ENCODE results near the gene PITX3. TPM values are rescaled to one million over a fixed set of nuclear protein-coding genes. Genes with fewer than 3 reads are reported as not detected.

The PITX3 gene
- total and polyA plus RNA-seq, 2 experiments from 2014 or later, result not detected

- DNase-seq, result no peak
- H3K36me3 ChIP-seq (ENCODE audit: low read depth), result peaks cover 7% of the 10 kb centered on the region; the same call in 1 of the 2 replicates
- H3K27me3 ChIP-seq (replicated peaks; ENCODE audit: insufficient read depth), result no peaks in the 10 kb centered on the region
- in situ Hi-C loops (cut with MboI), result no loop called here
- no peak overlapping the region for H3K4me2 ChIP-seq (ENCODE audit: unreplicated experiment)
- no peaks in the 10 kb centered on the region for H3K9me2 ChIP-seq (ENCODE audit: insufficient read depth)
- peaks cover 12% of the 10 kb centered on the region for H3K4me1 ChIP-seq (ENCODE audit: insufficient read depth)
- H3K4me3 ChIP-seq, result no peak overlapping the region
- no peaks in the 10 kb centered on the region for H3K9me3 ChIP-seq (ENCODE audit: low read depth)
- WGBS, 2 experiments (ENCODE audit: low coverage in 1 of 2, low lambda C conversion rate in 2 of 2, missing lambda C conversion rate in 2 of 2), result 51 to 58% methylated on average over 2 of the region's 2 CpGs
- peaks cover 11% of the 10 kb centered on the region; the same call in 1 of the 2 replicates for H3F3A ChIP-seq (ENCODE audit: insufficient read depth)
- H3K9ac ChIP-seq, result no peak overlapping the region
- H3K27ac ChIP-seq, result no peak overlapping the region
- H3K79me2 ChIP-seq (ENCODE audit: insufficient read depth), result peaks cover 97% of the 10 kb centered on the region
- no peak for TF ChIP-seq EZH2phosphoT487 (IDR thresholded peaks at IDR 0.05; ENCODE audit: insufficient read depth, low read depth)
- TF ChIP-seq EZH2 (IDR thresholded peaks at IDR 0.05; ENCODE audit: insufficient read depth, poor library complexity, severe bottlenecking), result no peak
- H2AFZ ChIP-seq, result no peak overlapping the region
- peaks cover 12% of the 10 kb centered on the region for H4K20me1 ChIP-seq (ENCODE audit: insufficient read depth)
Measured at GRCh38 chr10:102283488-102283887, 42.2 kb upstream of the PITX3 start.

- H2AFZ ChIP-seq, result no peak overlapping the region
- peak overlapping the region; percentile 50 for H3K4me3 ChIP-seq
- H3K27me3 ChIP-seq (replicated peaks; ENCODE audit: insufficient read depth), result no peaks in the 10 kb centered on the region
- no peaks in the 10 kb centered on the region for H3K9me2 ChIP-seq (ENCODE audit: insufficient read depth)
- H3K27ac ChIP-seq, result peak overlapping the region; percentile 34; the same call in 1 of the 2 replicates
- peak overlapping the region; percentile 62 for H3K4me2 ChIP-seq (ENCODE audit: unreplicated experiment)
- H3K4me1 ChIP-seq (ENCODE audit: insufficient read depth), result peaks cover 12% of the 10 kb centered on the region
- H3K9ac ChIP-seq, result peak overlapping the region; percentile 58
- peaks cover 9% of the 10 kb centered on the region; the same call in 1 of the 2 replicates for H3K36me3 ChIP-seq (ENCODE audit: low read depth)
- in situ Hi-C loops (cut with MboI), result no loop called here
- peak; percentile 16 for DNase-seq
- WGBS, 2 experiments (ENCODE audit: low coverage in 1 of 2, low lambda C conversion rate in 2 of 2, missing lambda C conversion rate in 2 of 2), result 21 to 22% methylated on average over 3 of the region's 3 CpGs
- TF ChIP-seq EZH2 (IDR thresholded peaks at IDR 0.05; ENCODE audit: insufficient read depth, poor library complexity, severe bottlenecking) (no peak), EZH2phosphoT487 (IDR thresholded peaks at IDR 0.05; ENCODE audit: insufficient read depth, low read depth) (no peak)
- peaks cover 12% of the 10 kb centered on the region for H4K20me1 ChIP-seq (ENCODE audit: insufficient read depth)
- peaks cover 11% of the 10 kb centered on the region; the same call in 1 of the 2 replicates for H3F3A ChIP-seq (ENCODE audit: insufficient read depth)
- no peaks in the 10 kb centered on the region for H3K9me3 ChIP-seq (ENCODE audit: low read depth)
- H3K79me2 ChIP-seq (ENCODE audit: insufficient read depth), result peaks cover 99% of the 10 kb centered on the region
Measured at GRCh38 chr10:102281102-102281487, 39.8 kb upstream of the PITX3 start.

- Histone ChIP-seq H3F3A (ENCODE audit: insufficient read depth) (peaks cover 11% of the 10 kb centered on the region; the same call in 1 of the 2 replicates), H2AFZ (no peak overlapping the region), H3K27ac (peak overlapping the region; percentile 34; the same call in 1 of the 2 replicates), H4K20me1 (ENCODE audit: insufficient read depth) (peaks cover 12% of the 10 kb centered on the region), H3K9me2 (ENCODE audit: insufficient read depth) (no peaks in the 10 kb centered on the region), H3K9me3 (ENCODE audit: low read depth) (no peaks in the 10 kb centered on the region), H3K4me2 (ENCODE audit: unreplicated experiment) (peak overlapping the region; percentile 62), H3K27me3 (replicated peaks; ENCODE audit: insufficient read depth) (no peaks in the 10 kb centered on the region), H3K4me3 (peak overlapping the region; percentile 50), H3K4me1 (ENCODE audit: insufficient read depth) (peaks cover 12% of the 10 kb centered on the region), H3K9ac (peak overlapping the region; percentile 58), H3K36me3 (ENCODE audit: low read depth) (peaks cover 9% of the 10 kb centered on the region; the same call in 1 of the 2 replicates), H3K79me2 (ENCODE audit: insufficient read depth) (peaks cover 99% of the 10 kb centered on the region)
- DNase-seq, result peak; percentile 15
- WGBS, 2 experiments (ENCODE audit: low coverage in 1 of 2, low lambda C conversion rate in 2 of 2, missing lambda C conversion rate in 2 of 2), result 8 to 12% methylated on average over 3 of the region's 3 CpGs
- in situ Hi-C loops (cut with MboI), result no loop called here
- TF ChIP-seq EZH2 (IDR thresholded peaks at IDR 0.05; ENCODE audit: insufficient read depth, poor library complexity, severe bottlenecking) (no peak), EZH2phosphoT487 (IDR thresholded peaks at IDR 0.05; ENCODE audit: insufficient read depth, low read depth) (no peak)
Measured at GRCh38 chr10:102280397-102281101, 39.2 kb upstream of the PITX3 start.

GRCh38 chr10:102279104-102279503 is 37.8 kb upstream of the PITX3 start:
- no peaks in the 10 kb centered on the region for H3K9me2 ChIP-seq (ENCODE audit: insufficient read depth)
- TF ChIP-seq EZH2phosphoT487 (IDR thresholded peaks at IDR 0.05; ENCODE audit: insufficient read depth, low read depth) (no peak), EZH2 (IDR thresholded peaks at IDR 0.05; ENCODE audit: insufficient read depth, poor library complexity, severe bottlenecking) (no peak)
- in situ Hi-C loops (cut with MboI), result no loop called here
- H3K79me2 ChIP-seq (ENCODE audit: insufficient read depth), result peaks cover 99% of the 10 kb centered on the region
- H3K9ac ChIP-seq, result no peak overlapping the region
- H3K4me3 ChIP-seq, result no peak overlapping the region
- no peak overlapping the region for H3K4me2 ChIP-seq (ENCODE audit: unreplicated experiment)
- peaks cover 14% of the 10 kb centered on the region for H4K20me1 ChIP-seq (ENCODE audit: insufficient read depth)
- H3K36me3 ChIP-seq (ENCODE audit: low read depth), result peaks cover 9% of the 10 kb centered on the region; the same call in 1 of the 2 replicates
- H3K4me1 ChIP-seq (ENCODE audit: insufficient read depth), result peaks cover 15% of the 10 kb centered on the region
- DNase-seq, result no peak
- no peaks in the 10 kb centered on the region for H3K9me3 ChIP-seq (ENCODE audit: low read depth)
- H3F3A ChIP-seq (ENCODE audit: insufficient read depth), result peaks cover 11% of the 10 kb centered on the region; the same call in 1 of the 2 replicates
- no peak overlapping the region for H3K27ac ChIP-seq
- H2AFZ ChIP-seq, result no peak overlapping the region
- H3K27me3 ChIP-seq (replicated peaks; ENCODE audit: insufficient read depth), result no peaks in the 10 kb centered on the region

Data from GM23248 (cell line).